Peyer's patch (tissue), 4 donors: ENCODE results near the gene LRRC25.

Source experiments
- POLR2A ChIP-seq, 2 donors: fragments of 450-650 bp; IDR thresholded peaks; one replicate each; pipeline ENCODE4 v1.5.1; 2017; ENCODE audit warnings: antibody characterized with exemption in 2 of 2, mild to moderate bottlenecking in 2 of 2, moderate library complexity in 2 of 2
- TF ChIP-seq, protein P1 (sequence below), 6 experiments: fragments of 450-650 bp in 4 of 6; fragments of 200-600 bp in 2 of 6; sonication (generic) in 1 of 6; IDR thresholded peaks; one replicate each; pipeline ENCODE4 v1.5.1; 2017 to 2019; ENCODE audit warnings: antibody characterized with exemption in 6 of 6, mild to moderate bottlenecking in 3 of 6, moderate library complexity in 1 of 6

DNA sequence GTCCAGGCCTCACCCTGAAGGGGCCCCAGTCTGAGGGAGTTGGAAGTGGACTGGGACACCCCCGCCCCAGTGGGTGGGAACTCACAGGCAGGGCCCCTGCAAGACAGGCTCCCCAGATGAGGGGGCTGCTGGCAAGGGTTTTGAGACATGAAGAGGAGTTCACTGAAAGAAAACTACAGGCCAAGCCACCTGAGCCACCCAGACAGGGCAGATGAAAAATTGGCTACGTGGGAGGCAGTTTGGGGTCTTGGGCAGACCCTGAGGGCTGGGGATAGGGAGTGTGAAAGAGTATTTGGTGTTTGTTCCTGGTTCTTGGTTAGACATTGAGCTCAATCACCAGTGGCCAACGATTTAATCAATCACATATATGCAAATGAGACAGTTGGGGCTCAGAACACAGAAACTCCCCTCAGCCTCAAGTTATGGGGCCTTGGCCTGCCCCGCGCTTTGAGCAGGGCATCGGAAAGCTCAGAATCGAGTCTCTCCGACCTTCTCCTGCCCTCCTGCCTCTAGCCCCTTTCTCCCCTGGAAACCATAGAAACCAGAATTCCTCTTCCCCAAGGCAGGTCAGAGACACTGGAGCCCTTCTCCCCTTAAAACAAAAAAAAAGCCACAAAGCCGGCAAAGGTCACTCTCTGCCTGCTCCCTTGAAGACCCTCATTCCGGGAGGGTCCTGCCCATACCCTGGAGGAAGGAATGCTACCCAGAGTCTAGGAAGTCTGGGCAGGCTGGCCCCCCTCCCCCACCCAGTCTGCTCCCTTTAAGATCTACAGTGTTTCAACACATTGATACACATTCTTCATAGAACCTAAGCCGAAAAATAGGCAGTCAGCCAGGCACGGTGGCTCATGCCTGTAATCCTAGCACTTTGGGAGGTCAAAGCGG is 41.8 kb upstream of the LRRC25 start:
- no peak for TF ChIP-seq POLR2A (IDR thresholded peaks at IDR 0.05)
- TF ChIP-seq, protein P1, sequence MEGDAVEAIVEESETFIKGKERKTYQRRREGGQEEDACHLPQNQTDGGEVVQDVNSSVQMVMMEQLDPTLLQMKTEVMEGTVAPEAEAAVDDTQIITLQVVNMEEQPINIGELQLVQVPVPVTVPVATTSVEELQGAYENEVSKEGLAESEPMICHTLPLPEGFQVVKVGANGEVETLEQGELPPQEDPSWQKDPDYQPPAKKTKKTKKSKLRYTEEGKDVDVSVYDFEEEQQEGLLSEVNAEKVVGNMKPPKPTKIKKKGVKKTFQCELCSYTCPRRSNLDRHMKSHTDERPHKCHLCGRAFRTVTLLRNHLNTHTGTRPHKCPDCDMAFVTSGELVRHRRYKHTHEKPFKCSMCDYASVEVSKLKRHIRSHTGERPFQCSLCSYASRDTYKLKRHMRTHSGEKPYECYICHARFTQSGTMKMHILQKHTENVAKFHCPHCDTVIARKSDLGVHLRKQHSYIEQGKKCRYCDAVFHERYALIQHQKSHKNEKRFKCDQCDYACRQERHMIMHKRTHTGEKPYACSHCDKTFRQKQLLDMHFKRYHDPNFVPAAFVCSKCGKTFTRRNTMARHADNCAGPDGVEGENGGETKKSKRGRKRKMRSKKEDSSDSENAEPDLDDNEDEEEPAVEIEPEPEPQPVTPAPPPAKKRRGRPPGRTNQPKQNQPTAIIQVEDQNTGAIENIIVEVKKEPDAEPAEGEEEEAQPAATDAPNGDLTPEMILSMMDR (IDR thresholded peaks at IDR 0.05): no peak
